ENCODE results near the gene CA10. TPM values are rescaled to one million over a fixed set of nuclear protein-coding genes. Genes with fewer than 3 reads are reported as not detected.

The CA10 gene
- total RNA-seq, 1 experiment from 2014 or later = 0.46 TPM

- Histone ChIP-seq H2BK12ac (ENCODE audit: insufficient read length, low read depth, low read length) (no peak overlapping the region), H3K23ac (ENCODE audit: insufficient read length, low read depth, low read length) (no peak overlapping the region), H3K4me2 (ENCODE audit: insufficient read depth, insufficient read length, low read length) (no peak overlapping the region), H3K14ac (ENCODE audit: insufficient read depth, low read length) (no peak overlapping the region), H3K4me1 (ENCODE audit: insufficient read depth, low read length) (no peaks in the 10 kb centered on the region), H3K27ac (ENCODE audit: insufficient read length, low read depth, low read length) (no peak overlapping the region), H3K23me2 (ENCODE audit: insufficient read length, low read depth, low read length, poor library complexity, severe bottlenecking) (no peaks in the 10 kb centered on the region), H2BK5ac (ENCODE audit: insufficient read length, low read length) (no peak overlapping the region), H3K9ac (ENCODE audit: extremely low read depth, insufficient read length, low read length) (no peak overlapping the region), H4K8ac (replicated peaks; ENCODE audit: insufficient read length, low read depth, low read length) (no peak overlapping the region), H4K5ac (ENCODE audit: insufficient read length, low read depth, low read length) (no peak overlapping the region), H3K56ac (ENCODE audit: insufficient read length, low read depth, low read length) (no peak overlapping the region), H2AK5ac (ENCODE audit: insufficient read length, low read length) (no peak overlapping the region), H3K79me2 (ENCODE audit: insufficient read depth, low read length) (no peaks in the 10 kb centered on the region), H3T11ph (ENCODE audit: low read length) (no peak overlapping the region), H3K9me3 (ENCODE audit: control insufficient read depth, low read depth, low read length) (no peaks in the 10 kb centered on the region), H3K27me3 (ENCODE audit: insufficient read depth, low read length) (no peaks in the 10 kb centered on the region), H3K18ac (ENCODE audit: insufficient read length, low read depth, low read length) (no peak overlapping the region), H4K91ac (ENCODE audit: insufficient read length, low read depth, low read length) (no peak overlapping the region), H2BK15ac (ENCODE audit: low read depth, low read length) (no peak overlapping the region), H4K20me1 (ENCODE audit: control insufficient read depth, insufficient read depth, insufficient read length) (no peaks in the 10 kb centered on the region), H3K4ac (ENCODE audit: low read depth, low read length) (no peak overlapping the region), H2BK20ac (ENCODE audit: low read depth, low read length, poor library complexity, severe bottlenecking) (no peak overlapping the region), H2BK120ac (ENCODE audit: low read depth, low read length, poor library complexity, severe bottlenecking) (no peak overlapping the region), H3K79me1 (ENCODE audit: insufficient read depth, low read depth, low read length, poor library complexity, severe bottlenecking) (no peaks in the 10 kb centered on the region), H2AFZ (ENCODE audit: low read length) (no peak overlapping the region)
- H3K9me3 Mint-ChIP-seq = no peaks in the 10 kb centered on the region
- DNase-seq = no peak
- H3K36me3 Mint-ChIP-seq (ENCODE audit: insufficient read depth in 1 of 3, low read depth in 3 of 3) = no peaks in the 10 kb centered on the region
- TF ChIP-seq CTCF (conservative IDR thresholded peaks at IDR 0.05) = no peak
- WGBS (ENCODE audit: extremely low coverage, insufficient read length, low lambda C conversion rate) = no CpG with 5 or more reads among the region's 1 CpG
- H3K27me3 Mint-ChIP-seq (ENCODE audit: low read depth) = no peaks in the 10 kb centered on the region; the same call in 1 of the 2 replicates
- H3K4me3 Mint-ChIP-seq = no peak overlapping the region
- H3K27ac Mint-ChIP-seq = no peak overlapping the region; a peak in 1 of 7 replicates
- H3K4me1 Mint-ChIP-seq = peaks cover 7 to 8% of the 10 kb centered on the region in 2 experiments
Measured at GRCh38 chr17:51627779-51628178, 530.7 kb downstream of the CA10 start.

Measured in H9 (cell line).